Activated effector memory CD4-positive, alpha-beta T cell treated with anti-CD3 and anti-CD28 coated beads, Interleukin-2, amount 50 U/mL, for 16 hours (primary cell): ENCODE results near the gene CYS1.

Experiments
- DNase-seq: peaks from one replicate; pipeline ENCODE4 v3.0.0-alpha.2; 2020

The CYS1 gene

GRCh38 chr2:10071176-10071575 is 9.0 kb downstream of the CYS1 start:
- no peak for DNase-seq

GRCh38 chr2:10067881-10068280 is 12.3 kb downstream of the CYS1 start:
- DNase-seq: no peak

DNA sequence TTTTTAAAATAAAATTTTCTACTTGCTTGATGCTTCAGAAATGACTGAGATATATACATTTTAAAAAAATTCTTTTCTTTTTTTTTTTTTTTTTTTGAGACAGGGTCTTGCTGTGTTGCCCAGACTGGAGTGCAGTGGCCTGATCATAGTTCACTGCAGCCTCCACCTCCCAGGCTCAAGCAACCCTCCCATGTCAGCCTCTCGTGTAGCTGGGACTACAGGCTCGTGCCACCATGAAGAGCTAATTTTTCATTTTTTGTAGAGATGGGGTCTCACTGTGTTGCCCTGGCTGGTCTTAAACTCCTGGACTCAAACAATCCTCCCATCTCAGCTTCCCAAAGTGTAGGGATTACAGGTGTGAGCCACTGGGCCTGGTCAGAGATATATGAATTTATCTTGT is 12.9 kb downstream of the CYS1 start:
- DNase-seq: no peak

DNA sequence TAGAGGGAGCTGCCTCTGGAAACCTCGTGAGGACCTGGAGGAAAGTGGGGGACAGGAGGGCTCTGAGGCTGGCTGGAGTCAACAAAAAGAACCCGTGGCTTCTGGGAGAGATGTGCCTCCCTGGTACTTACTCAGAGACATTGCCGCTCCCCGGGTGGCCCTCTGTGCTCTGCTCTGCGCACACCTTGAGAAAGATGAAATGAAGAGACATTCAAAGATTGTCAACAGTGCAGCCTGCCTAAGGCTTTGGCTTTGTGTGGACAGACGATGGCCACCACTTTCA is 14.5 kb downstream of the CYS1 start:
- no peak for DNase-seq

DNA sequence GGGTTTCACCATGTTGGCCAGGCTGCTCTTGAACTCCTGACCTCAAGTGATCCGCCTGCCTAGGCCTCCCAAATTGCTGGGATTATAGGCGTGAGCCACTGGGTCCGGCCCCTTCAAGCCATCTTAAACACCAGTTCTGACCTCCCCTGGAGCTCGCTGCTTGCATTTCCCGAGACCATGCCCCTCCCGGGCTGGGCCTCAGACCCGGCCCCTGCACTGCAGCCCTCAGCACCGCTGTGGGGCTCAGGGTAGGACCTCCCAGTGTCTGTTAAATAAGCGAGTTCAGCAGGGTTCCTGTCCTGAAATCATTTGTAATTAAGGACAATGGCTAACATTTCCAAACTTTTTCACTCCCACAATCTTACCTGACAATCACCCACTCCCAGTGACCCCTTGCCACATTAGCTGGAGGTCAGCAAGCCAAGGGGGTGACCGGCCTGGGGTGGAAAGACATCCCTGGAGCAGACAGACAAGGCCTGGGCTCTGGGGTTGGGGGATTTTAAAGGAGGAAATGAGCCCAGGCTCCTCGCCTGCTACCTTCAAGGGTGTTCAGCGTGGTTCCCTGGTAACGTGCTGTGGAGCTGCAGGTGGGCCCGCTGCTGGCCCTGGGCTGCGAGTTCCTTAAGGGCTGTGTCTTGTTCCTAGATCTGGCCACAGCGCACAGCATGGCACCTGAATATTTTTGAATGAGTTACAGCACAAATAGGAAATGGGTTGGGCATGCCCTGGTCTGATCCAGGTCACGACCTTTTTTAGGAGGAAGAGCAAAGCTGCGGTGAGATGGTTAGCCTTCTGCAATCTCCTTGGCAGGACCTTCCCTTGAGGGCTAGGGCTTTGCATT is 15.1 kb downstream of the CYS1 start:
- DNase-seq: no peak

- DNase-seq: no peak
Measured at GRCh38 chr2:10063566-10063965, 16.6 kb downstream of the CYS1 start.

DNA sequence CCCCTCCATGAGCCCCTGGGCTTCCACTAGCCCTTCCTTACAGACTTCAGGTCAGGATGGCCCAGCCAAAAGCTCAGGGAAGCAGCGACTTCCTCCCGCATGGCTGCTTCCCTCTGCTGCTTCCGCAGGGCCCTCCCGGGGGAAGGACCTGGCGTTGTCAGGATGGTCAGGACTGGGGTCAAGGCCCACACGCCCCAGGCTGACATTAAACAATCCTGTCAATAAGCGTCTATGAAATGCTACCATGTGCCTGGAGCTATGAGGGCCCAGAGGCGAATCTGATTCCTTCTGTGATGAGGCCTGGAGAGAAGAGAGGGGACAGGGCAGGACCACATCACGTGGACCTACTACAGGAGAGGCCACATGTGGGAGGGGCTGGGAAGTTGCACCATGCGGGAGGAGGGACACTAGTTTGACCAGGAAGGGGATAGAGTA is 17.3 kb downstream of the CYS1 start:
- DNase-seq: no peak

GRCh38 chr2:10061221-10061925 is 18.8 kb downstream of the CYS1 start:
- no peak for DNase-seq

DNA sequence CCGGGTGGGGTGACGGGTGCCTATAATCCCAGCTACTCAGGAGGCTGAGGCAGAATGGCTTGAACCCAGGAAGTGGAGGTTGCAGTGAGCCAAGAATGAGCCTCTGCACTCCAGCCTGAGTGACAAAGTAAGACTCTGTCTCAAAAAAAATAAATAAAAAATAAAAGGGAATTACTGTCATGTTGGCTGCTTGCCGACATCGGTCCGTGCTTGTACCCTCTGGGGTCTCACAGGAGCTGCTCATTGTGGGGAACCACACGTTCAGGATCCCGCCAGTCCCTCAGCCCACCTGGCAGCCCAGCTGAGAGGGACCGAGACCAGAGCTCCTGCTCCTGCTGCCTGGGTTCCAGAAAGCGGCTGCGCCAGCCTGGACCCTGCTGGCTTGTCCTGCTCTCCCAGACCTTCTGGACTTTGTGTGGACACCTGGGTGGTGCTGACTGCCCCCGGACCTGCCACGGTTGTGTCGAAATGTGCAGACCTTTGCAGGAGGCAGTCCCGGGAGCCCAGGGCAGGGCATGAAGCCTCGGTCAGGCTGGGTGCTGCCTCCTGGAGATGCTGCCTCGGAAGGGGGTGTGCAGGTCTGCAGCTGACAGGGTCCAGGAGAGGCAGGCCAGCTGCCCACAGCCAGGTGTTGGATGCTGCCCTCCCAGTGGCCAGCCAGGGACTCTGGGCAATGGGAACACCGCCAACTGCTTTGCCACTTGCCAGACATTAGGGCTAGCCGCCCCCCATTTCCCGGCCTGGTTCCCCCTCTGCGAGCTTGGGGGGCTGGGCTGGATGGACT is 20.5 kb downstream of the CYS1 start:
- DNase-seq: no peak

- no peak for DNase-seq
Measured at GRCh38 chr2:10059016-10059351, 21.2 kb downstream of the CYS1 start.

- DNase-seq: no peak
Measured at GRCh38 chr2:10058251-10059015, 21.8 kb downstream of the CYS1 start.

DNA sequence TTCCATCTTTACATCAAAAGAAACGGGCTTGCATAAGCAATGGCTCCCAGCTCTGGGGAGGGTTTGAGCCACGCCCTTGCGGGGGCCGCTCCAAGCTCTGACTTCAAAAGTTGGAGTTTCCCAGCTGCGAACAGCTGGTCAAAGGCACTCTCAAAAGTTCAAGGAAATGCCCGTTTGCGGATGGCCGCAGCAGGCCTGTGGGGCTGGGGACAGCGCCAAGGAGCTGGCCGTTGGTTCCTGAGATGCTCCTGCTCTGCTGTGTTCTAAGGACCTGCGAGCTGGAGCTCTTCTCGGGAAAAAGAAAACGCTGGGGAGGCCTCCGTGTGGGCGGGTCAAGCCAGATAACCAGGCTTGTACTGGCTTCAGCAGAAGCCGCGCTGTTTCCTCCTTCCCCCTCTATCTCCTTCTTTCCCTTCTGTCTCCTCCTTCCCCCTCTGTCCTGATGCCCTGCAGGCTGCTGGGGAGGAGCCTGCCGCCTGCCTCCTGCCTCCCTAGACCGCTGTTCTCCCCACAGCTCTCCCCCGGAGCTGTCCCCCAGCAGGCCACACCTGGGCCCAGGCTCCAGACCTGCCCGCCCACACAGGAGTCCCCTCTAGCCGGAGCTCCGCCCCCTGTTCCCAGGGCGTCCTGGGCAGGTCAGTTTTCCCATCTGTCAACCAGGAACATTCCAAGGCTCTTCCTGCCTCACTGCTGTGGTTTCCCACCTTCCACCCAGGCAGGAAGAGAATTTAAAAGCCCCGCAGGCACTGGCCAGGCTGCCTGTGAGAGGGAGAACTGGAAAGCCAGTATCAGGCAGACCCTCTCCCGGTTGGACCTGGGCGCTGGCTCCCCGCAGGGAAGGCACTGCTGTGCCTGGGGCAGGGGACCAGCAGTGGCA is 22.7 kb downstream of the CYS1 start:
- no peak for DNase-seq

DNA sequence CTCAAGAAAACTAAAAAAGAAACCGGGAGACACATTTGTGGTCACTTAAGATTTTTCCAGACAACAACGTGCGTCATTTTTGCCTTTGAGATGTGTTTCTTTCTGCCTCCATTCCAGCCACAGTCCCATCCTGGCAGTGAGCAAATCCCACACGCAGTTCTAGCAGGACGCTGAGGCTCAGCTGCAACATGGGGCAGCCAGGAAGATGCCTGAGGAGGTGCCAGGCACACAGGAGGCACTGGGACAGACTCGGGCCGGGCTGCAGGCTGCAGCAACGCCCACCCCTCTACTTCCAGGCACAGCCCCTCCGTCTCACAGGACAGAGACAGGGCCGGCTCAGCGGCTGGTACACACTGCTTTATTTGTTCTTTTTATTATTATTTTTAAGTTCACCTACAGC is 23.8 kb downstream of the CYS1 start:
- DNase-seq: no peak

- no peak for DNase-seq
Measured at GRCh38 chr2:10054976-10055375, 25.2 kb downstream of the CYS1 start.

DNA sequence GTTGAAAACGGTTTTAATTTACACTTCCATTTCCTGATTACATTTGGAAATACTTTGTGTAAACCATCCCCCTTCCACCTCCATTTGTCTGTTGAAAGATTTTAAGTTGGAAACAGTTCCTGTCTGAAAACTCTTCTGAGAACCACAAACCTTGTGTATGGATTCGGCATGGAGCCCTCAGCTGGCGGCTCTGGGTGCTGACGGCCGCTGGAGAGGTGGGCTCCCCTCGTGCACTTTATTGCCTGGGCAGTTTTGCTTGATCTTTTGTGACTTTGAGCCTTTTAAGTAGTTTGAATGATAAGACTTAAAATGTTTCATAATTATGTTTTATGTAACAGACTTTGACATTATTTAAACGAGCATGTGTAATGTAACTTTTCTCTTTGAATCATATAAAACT is 25.8 kb downstream of the CYS1 start:
- no peak for DNase-seq

- DNase-seq: no peak
Measured at GRCh38 chr2:10053351-10053750, 26.9 kb downstream of the CYS1 start.

DNA sequence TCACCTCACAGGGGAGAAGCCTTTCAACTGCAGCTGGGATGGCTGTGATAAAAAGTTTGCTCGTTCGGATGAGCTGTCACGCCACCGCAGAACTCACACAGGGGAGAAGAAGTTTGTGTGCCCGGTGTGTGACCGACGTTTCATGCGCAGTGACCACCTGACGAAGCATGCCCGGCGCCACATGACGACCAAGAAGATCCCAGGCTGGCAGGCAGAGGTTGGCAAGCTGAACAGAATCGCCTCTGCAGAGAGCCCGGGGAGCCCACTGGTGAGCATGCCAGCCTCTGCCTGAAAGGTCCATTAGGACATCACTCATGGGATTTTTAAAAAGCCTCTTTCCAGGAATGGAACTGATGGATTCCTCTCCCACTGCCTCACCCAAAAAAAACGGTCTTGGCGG is 28.0 kb downstream of the CYS1 start:
- no peak for DNase-seq

DNA sequence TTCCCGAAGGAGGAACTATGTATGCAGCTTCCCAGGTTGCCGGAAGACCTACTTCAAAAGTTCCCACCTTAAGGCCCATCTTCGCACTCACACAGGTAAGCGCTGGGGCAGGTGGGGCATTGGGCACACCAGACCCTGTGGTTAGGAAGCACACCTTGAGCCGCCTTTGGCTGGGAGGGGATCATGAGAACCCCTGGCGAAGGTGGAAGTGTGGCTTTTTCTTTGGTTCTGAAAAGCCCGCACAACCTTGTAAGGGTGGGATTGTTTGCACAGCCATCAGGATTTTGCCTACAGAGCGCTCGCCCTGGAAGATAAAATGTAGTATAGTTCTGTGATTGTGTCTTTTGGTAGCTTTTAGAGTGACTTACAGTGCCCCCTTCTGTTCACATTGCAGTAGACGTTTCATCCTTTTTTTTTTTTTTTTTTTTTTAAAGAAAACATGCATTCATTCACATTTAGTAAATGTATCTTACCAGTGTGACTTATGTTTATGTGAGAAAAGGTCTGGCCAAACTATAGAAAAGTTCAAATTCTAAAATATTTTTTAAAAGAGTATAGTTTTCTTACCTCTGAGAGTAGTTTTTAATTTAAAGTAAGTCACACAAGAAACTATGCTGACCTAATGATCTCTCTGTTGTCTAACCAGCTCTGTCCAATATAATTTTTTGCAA is 31.6 kb downstream of the CYS1 start:
- DNase-seq: no peak

DNA sequence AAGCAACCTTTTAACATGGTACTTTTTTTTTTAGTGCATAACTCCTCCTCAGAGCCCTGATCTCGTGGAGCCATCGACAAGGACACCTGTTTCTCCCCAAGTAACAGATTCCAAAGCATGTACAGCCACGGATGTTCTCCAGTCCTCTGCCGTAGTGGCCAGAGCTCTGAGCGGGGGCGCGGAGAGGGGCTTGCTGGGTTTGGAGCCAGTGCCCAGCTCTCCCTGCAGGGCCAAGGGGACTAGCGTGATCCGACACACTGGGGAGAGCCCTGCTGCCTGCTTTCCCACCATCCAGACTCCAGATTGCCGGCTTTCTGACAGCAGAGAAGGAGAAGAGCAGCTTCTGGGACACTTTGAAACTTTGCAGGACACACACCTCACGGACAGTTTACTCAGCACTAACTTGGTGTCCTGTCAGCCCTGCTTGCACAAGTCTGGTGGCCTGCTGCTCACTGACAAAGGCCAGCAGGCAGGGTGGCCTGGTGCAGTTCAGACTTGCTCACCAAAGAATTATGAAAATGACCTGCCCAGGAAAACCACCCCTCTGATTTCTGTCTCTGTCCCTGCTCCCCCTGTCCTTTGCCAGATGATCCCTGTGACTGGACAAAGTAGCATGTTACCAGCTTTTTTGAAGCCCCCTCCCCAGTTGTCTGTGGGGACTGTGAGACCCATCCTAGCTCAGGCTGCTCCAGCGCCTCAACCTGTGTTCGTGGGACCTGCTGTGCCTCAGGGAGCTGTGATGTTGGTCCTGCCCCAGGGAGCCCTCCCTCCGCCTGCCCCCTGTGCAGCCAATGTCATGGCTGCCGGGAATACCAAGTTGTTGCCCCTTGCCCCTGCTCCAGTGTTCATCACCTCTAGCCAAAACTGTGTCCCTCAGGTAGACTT is 32.4 kb downstream of the CYS1 start:
- no peak for DNase-seq

DNA sequence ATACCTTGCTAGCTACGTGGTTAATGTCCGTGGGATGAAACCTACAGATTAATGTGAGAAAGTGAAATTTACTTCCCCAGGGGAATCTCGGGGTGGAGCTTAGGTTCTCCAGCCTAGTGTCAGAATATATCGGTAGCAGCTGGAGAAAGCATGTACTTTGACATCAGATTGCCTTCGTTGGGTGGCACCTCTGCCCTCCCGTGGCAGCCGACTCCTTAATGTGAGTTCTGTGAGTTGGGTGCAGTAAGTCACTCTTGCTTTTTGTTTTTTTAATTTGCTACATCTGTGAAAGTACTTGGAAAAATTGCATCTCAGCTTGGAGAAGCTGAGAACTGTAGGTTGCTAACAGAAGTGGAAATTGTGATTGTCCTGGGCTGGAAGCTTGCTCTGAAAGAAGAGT is 33.3 kb downstream of the CYS1 start:
- DNase-seq: no peak
